Transverse colon (tissue), 4 donors: Measurements from ENCODE around the gene TIMM22.
"Not testable (repeated sequence)": the region's sequence is repeated elsewhere in the genome, so short reads cannot be mapped to it uniquely, and the experiment has no call there.

Experiments used
- EP300 ChIP-seq: sonication (generic); formaldehyde crosslinking; IDR thresholded peaks from one replicate; pipeline ENCODE4 v1.6.1; 2017; ENCODE audit warnings: antibody characterized with exemption, low read depth
- POLR2A ChIP-seq: fragments of 450-650 bp; IDR thresholded peaks from one replicate; pipeline ENCODE4 v1.6.1; 2016; ENCODE audit warnings: antibody characterized with exemption, mild to moderate bottlenecking, moderate library complexity
- POLR2AphosphoS5 ChIP-seq, 3 donors: sonication (generic); formaldehyde crosslinking; IDR thresholded peaks; one replicate each; pipeline ENCODE4 v1.6.1; 2016; ENCODE audit warnings: antibody characterized with exemption in 3 of 3
- TF ChIP-seq, protein P1 (sequence below), 5 experiments: fragments of 200-600 bp in 3 of 5; fragments of 450-650 bp in 2 of 5; sonication (generic) in 3 of 5; IDR thresholded peaks; 1 replicate in 2 of 5; 2 replicates in 3 of 5; pipeline ENCODE4 v1.5.1; 2016 to 2017; ENCODE audit warnings: antibody characterized with exemption in 5 of 5, inconsistent platforms in 3 of 5, mild to moderate bottlenecking in 2 of 5, moderate library complexity in 1 of 5

GRCh38 chr17:971861-972260 lies 25.1 kb upstream of the TIMM22 start:
- TF ChIP-seq POLR2A; POLR2AphosphoS5 (IDR thresholded peaks at IDR 0.05); EP300: not testable (repeated sequence)
- TF ChIP-seq, protein P1, sequence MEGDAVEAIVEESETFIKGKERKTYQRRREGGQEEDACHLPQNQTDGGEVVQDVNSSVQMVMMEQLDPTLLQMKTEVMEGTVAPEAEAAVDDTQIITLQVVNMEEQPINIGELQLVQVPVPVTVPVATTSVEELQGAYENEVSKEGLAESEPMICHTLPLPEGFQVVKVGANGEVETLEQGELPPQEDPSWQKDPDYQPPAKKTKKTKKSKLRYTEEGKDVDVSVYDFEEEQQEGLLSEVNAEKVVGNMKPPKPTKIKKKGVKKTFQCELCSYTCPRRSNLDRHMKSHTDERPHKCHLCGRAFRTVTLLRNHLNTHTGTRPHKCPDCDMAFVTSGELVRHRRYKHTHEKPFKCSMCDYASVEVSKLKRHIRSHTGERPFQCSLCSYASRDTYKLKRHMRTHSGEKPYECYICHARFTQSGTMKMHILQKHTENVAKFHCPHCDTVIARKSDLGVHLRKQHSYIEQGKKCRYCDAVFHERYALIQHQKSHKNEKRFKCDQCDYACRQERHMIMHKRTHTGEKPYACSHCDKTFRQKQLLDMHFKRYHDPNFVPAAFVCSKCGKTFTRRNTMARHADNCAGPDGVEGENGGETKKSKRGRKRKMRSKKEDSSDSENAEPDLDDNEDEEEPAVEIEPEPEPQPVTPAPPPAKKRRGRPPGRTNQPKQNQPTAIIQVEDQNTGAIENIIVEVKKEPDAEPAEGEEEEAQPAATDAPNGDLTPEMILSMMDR (IDR thresholded peaks at IDR 0.05): not testable (repeated sequence)
